ENCODE data around the gene IRF2. TPM values are rescaled to one million over a fixed set of nuclear protein-coding genes. Genes with fewer than 3 reads are reported as not detected.

The IRF2 gene
- polyA plus RNA-seq, 1 donor from 2014 or later, result 1.4 TPM

- Histone ChIP-seq H2AFZ (ENCODE audit: low read depth, low read length) (no peak overlapping the region), H3K9ac (ENCODE audit: low read length) (no peak overlapping the region), H3K27ac (ENCODE audit: low read length) (no peak overlapping the region), H3K9me3 (ENCODE audit: low read length) (no peaks in the 10 kb centered on the region), H3K4me3 (ENCODE audit: low read length) (no peak overlapping the region), H3K27me3 (ENCODE audit: insufficient read depth, low read depth, low read length) (no peaks in the 10 kb centered on the region), H3K9me2 (ENCODE audit: insufficient read depth, low read length) (no peaks in the 10 kb centered on the region), H3K4me2 (ENCODE audit: low read length) (no peak overlapping the region), H3K79me2 (replicated peaks; ENCODE audit: insufficient read depth, low read length) (no peaks in the 10 kb centered on the region), H3F3A (ENCODE audit: insufficient read depth, low read length, poor library complexity, severe bottlenecking) (no peaks in the 10 kb centered on the region), H3K36me3 (ENCODE audit: insufficient read depth, low read length) (no peaks in the 10 kb centered on the region), H4K20me1 (ENCODE audit: insufficient read depth) (no peaks in the 10 kb centered on the region)
- TF ChIP-seq MXI1 (conservative IDR thresholded peaks at IDR 0.05; ENCODE audit: poor library complexity, severe bottlenecking) (no peak), POLR2AphosphoS5 (IDR thresholded peaks at IDR 0.05) (no peak), TAF1 (IDR thresholded peaks at IDR 0.05; ENCODE audit: low read depth) (no peak), EZH2 (IDR thresholded peaks at IDR 0.05; ENCODE audit: borderline replicate concordance, insufficient read depth, low read length, poor library complexity, severe bottlenecking) (no peak), CTCF (IDR thresholded peaks at IDR 0.05; ENCODE audit: poor library complexity, severe bottlenecking) (no peak), EP300 (conservative IDR thresholded peaks at IDR 0.05; ENCODE audit: poor library complexity, severe bottlenecking) (no peak), SMC3 (conservative IDR thresholded peaks at IDR 0.05; ENCODE audit: poor library complexity) (no peak), REST (IDR thresholded peaks at IDR 0.05; ENCODE audit: borderline replicate concordance) (no peak), RAD21 (conservative IDR thresholded peaks at IDR 0.05) (no peak)
Measured at GRCh38 chr4:184409911-184410692, 64.2 kb downstream of the IRF2 start.

GRCh38 chr4:184409502-184409901, 64.8 kb downstream of the IRF2 start:
- no peaks in the 10 kb centered on the region for H3K36me3 ChIP-seq (ENCODE audit: insufficient read depth, low read length)
- no peaks in the 10 kb centered on the region for H3K27me3 ChIP-seq (ENCODE audit: insufficient read depth, low read depth, low read length)
- no peaks in the 10 kb centered on the region for H3K79me2 ChIP-seq (replicated peaks; ENCODE audit: insufficient read depth, low read length)
- H2AFZ ChIP-seq (ENCODE audit: low read depth, low read length), result no peak overlapping the region
- no peak overlapping the region for H3K4me3 ChIP-seq (ENCODE audit: low read length)
- H3K9me2 ChIP-seq (ENCODE audit: insufficient read depth, low read length), result no peaks in the 10 kb centered on the region
- no peaks in the 10 kb centered on the region for H3K9me3 ChIP-seq (ENCODE audit: low read length)
- H3K27ac ChIP-seq (ENCODE audit: low read length), result no peak overlapping the region
- H3K9ac ChIP-seq (ENCODE audit: low read length), result no peak overlapping the region
- H3K4me2 ChIP-seq (ENCODE audit: low read length), result no peak overlapping the region
- no peaks in the 10 kb centered on the region for H4K20me1 ChIP-seq (ENCODE audit: insufficient read depth)
- no peak for TF ChIP-seq CTCF (IDR thresholded peaks at IDR 0.05; ENCODE audit: poor library complexity, severe bottlenecking)
- TF ChIP-seq REST (IDR thresholded peaks at IDR 0.05; ENCODE audit: borderline replicate concordance), result no peak
- TF ChIP-seq RAD21 (conservative IDR thresholded peaks at IDR 0.05), result no peak
- TF ChIP-seq MXI1 (conservative IDR thresholded peaks at IDR 0.05; ENCODE audit: poor library complexity, severe bottlenecking), result no peak
- no peak for TF ChIP-seq SMC3 (conservative IDR thresholded peaks at IDR 0.05; ENCODE audit: poor library complexity)
- TF ChIP-seq EP300 (conservative IDR thresholded peaks at IDR 0.05; ENCODE audit: poor library complexity, severe bottlenecking), result no peak
- TF ChIP-seq POLR2AphosphoS5 (IDR thresholded peaks at IDR 0.05), result no peak
- TF ChIP-seq TAF1 (IDR thresholded peaks at IDR 0.05; ENCODE audit: low read depth), result no peak
- TF ChIP-seq EZH2 (IDR thresholded peaks at IDR 0.05; ENCODE audit: borderline replicate concordance, insufficient read depth, low read length, poor library complexity, severe bottlenecking), result no peak
- no peaks in the 10 kb centered on the region for H3F3A ChIP-seq (ENCODE audit: insufficient read depth, low read length, poor library complexity, severe bottlenecking)
